DND-41 (cell line): ENCODE data around the gene MAGI3.

ENCODE experiments used
- ATAC-seq: fragments of 200-7000 bp; cut with Tn5 transposase; 3 replicates; pipeline ENCODE4 v1.9.1; 2021; ENCODE audit warnings: low read depth; ENCODE audit not compliant: insufficient read depth
- DNase-seq: peaks from one replicate; pipeline ENCODE4 v3.0.0-alpha.2; 2020
- H2AFZ ChIP-seq: 2 replicates; pipeline ENCODE4 v1.6.0; 2012; ENCODE audit warnings: low read depth, low read length
- H3K27ac ChIP-seq: 2 replicates; pipeline ENCODE4 v1.5.1; 2012; ENCODE audit warnings: low read length, inconsistent platforms
- H3K27me3 ChIP-seq: fragments of 200-600 bp; sonication (generic); 2 replicates; pipeline ENCODE4 v1.6.0; 2012; ENCODE audit warnings: low read length, mild to moderate bottlenecking, inconsistent platforms; ENCODE audit not compliant: insufficient read depth, poor library complexity
- H3K36me3 ChIP-seq: 2 replicates; pipeline ENCODE4 v1.5.1; 2012; ENCODE audit warnings: low read length, inconsistent platforms; ENCODE audit not compliant: insufficient read depth
- H3K4me1 ChIP-seq: 2 replicates; pipeline ENCODE4 v1.5.1; 2012; ENCODE audit warnings: mild to moderate bottlenecking, low read length; ENCODE audit not compliant: insufficient read depth
- H3K4me2 ChIP-seq: 2 replicates; pipeline ENCODE4 v1.6.0; 2012; ENCODE audit warnings: mild to moderate bottlenecking, moderate library complexity, low read length, inconsistent platforms; ENCODE audit not compliant: insufficient read depth
- H3K4me3 ChIP-seq, 2 experiments: fragments of 200-600 bp in 1 of 2; shearing (Covaris generic) in 1 of 2; 2 replicates each; pipeline ENCODE4 v1.5.1; 2012 to 2016; ENCODE audit warnings: inconsistent platforms in 2 of 2, low read length in 2 of 2, mild to moderate bottlenecking in 2 of 2, low read depth in 1 of 2, moderate library complexity in 1 of 2
- H3K79me2 ChIP-seq: 2 replicates; pipeline ENCODE4 v1.6.0; 2012; ENCODE audit warnings: low read length, inconsistent platforms; ENCODE audit not compliant: insufficient read depth
- H3K9ac ChIP-seq: 2 replicates; pipeline ENCODE4 v1.6.0; 2012; ENCODE audit warnings: low read depth, mild to moderate bottlenecking, inconsistent platforms, low read length, moderate library complexity
- H3K9me3 ChIP-seq: 2 replicates; pipeline ENCODE4 v1.5.1; 2012; ENCODE audit warnings: low read length, moderate library complexity, mild to moderate bottlenecking, inconsistent platforms; ENCODE audit not compliant: insufficient read depth, severe bottlenecking
- H4K20me1 ChIP-seq: 2 replicates; pipeline ENCODE4 v1.6.0; 2012; ENCODE audit warnings: low read length; ENCODE audit not compliant: insufficient read depth
- EZH2 ChIP-seq: IDR thresholded peaks from 3 replicates; pipeline ENCODE4 v1.6.1; 2012; ENCODE audit warnings: borderline replicate concordance, low read depth, mild to moderate bottlenecking, moderate library complexity, low read length, inconsistent platforms; ENCODE audit not compliant: severe bottlenecking
- TF ChIP-seq, protein P1 (sequence below): IDR thresholded peaks from 2 replicates; pipeline ENCODE4 v1.5.1; 2012; ENCODE audit warnings: borderline replicate concordance, low read length, moderate library complexity, mild to moderate bottlenecking; ENCODE audit not compliant: poor library complexity, severe bottlenecking; ENCODE audit errors: extremely low read depth

MAGI3 gene

DNA sequence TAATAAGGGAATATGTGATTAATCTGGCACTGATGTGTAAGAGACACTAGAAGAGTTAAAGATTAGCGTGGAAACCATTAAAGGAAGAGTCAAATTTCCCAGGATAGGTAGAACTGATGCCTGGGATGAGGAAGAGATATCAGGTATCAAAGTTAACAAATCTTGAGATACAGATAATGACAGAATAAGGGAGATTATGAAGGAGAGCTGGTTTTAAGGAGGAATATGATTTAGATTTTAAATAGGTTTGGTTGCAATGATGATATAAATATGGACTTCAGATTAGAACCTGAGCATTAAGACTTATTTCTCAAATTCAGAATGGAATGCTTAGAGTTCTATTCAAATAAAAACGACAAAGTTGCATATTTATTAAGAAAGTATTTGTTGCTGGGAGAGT lies 26.2 kb downstream of the MAGI3 start:
- Histone ChIP-seq H3K27me3 (no peaks in the 10 kb centered on the region), H3K9ac (no peak overlapping the region), H3K4me3 (no peak overlapping the region), H3K4me2 (no peak overlapping the region), H2AFZ (no peak overlapping the region), H3K4me1 (no peaks in the 10 kb centered on the region), H3K9me3 (no peaks in the 10 kb centered on the region), H3K27ac (no peak overlapping the region), H3K79me2 (no peaks in the 10 kb centered on the region), H3K36me3 (no peaks in the 10 kb centered on the region), H4K20me1 (no peaks in the 10 kb centered on the region; the same call in 1 of the 2 replicates)
- no peak for TF ChIP-seq EZH2
- TF ChIP-seq, protein P1, sequence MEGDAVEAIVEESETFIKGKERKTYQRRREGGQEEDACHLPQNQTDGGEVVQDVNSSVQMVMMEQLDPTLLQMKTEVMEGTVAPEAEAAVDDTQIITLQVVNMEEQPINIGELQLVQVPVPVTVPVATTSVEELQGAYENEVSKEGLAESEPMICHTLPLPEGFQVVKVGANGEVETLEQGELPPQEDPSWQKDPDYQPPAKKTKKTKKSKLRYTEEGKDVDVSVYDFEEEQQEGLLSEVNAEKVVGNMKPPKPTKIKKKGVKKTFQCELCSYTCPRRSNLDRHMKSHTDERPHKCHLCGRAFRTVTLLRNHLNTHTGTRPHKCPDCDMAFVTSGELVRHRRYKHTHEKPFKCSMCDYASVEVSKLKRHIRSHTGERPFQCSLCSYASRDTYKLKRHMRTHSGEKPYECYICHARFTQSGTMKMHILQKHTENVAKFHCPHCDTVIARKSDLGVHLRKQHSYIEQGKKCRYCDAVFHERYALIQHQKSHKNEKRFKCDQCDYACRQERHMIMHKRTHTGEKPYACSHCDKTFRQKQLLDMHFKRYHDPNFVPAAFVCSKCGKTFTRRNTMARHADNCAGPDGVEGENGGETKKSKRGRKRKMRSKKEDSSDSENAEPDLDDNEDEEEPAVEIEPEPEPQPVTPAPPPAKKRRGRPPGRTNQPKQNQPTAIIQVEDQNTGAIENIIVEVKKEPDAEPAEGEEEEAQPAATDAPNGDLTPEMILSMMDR: no peak
- no peak for DNase-seq
- peak; percentile 22; the same call in 1 of the 3 replicates for ATAC-seq

DNA sequence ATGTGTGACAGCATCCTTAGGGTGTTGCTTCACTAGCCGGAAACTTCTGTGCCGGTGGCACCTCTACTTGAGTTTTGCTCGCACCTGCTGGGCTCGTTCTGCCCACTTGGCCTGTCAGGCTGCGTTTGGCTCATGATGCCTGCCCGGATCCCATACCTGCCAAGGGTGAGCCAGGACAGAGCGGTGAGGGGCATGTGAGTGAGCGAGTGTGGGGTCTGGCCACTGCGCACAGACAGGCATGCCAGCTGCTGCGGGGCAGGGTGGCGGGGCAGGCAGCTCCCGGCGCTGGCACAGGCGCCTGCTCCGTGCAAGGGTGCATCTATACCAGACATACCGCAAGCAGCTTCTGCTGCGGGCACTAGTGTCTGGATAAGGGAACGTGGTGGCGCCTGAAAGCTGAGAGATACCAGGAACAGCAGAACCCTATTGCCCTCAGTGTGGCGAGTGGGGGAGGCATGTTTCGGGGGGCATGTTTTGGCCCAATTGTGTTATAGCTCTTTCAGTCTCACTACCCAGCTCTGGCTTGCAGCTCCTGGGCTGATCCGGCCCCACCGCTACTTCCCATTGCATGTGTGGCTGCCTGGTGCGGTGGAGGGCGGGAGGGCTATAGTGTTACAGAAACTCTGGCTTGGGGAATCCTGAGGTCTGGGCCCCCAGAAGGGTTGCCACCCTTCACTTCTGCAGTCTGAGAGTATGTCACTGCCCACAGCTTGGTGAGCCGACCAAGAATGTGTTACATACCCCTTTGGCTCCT lies 32.2 kb downstream of the MAGI3 start:
- Histone ChIP-seq H3K36me3 (no peaks in the 10 kb centered on the region), H4K20me1 (no peaks in the 10 kb centered on the region; the same call in 1 of the 2 replicates), H3K79me2 (no peaks in the 10 kb centered on the region), H3K4me2 (no peak overlapping the region), H3K9me3 (peaks cover 10% of the 10 kb centered on the region), H3K4me3 (no peak overlapping the region), H3K27ac (no peak overlapping the region), H2AFZ (no peak overlapping the region), H3K4me1 (no peaks in the 10 kb centered on the region), H3K9ac (no peak overlapping the region), H3K27me3 (no peaks in the 10 kb centered on the region)
- ATAC-seq (no peak), DNase-seq (no peak)
- TF ChIP-seq, protein P1: no peak
- TF ChIP-seq EZH2: no peak

DNA sequence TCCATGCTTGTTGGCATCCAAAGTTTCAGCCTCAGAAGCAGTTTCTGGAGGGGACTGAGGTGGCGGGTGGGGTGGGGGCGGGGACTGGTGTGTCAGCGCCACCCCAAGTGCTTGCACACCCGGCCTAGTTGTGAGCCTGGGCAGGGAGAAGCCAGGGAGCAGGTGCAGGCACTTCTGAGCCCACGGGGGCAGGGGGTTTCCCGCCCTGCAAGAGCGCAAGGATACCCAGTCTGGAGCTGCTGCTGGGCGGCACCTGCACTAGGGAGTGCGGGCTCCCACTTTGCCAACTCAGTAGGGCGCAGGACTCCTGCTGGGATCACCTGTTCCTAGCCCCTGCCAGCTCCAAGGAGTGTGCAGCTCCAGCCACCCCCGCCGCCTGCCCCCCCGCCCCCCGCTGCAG lies 33.5 kb downstream of the MAGI3 start:
- H3K4me1 ChIP-seq: no peaks in the 10 kb centered on the region
- H3K4me3 ChIP-seq: no peak overlapping the region
- no peaks in the 10 kb centered on the region for H3K27me3 ChIP-seq
- H3K27ac ChIP-seq: no peak overlapping the region
- no peak overlapping the region for H3K4me2 ChIP-seq
- H2AFZ ChIP-seq: no peak overlapping the region
- H3K9me3 ChIP-seq: peaks cover 10% of the 10 kb centered on the region
- TF ChIP-seq, protein P1: no peak
- no peak for TF ChIP-seq EZH2
- ATAC-seq (no peak), DNase-seq (no peak)
- H3K79me2 ChIP-seq: no peaks in the 10 kb centered on the region
- H3K36me3 ChIP-seq: no peaks in the 10 kb centered on the region
- no peak overlapping the region for H3K9ac ChIP-seq
- no peaks in the 10 kb centered on the region for H4K20me1 ChIP-seq
